Vein endothelial cell (primary cell): ENCODE data around the gene VPS39. TPM values are rescaled to one million over a fixed set of nuclear protein-coding genes. Genes with fewer than 3 reads are reported as not detected.

Experiments
- small RNA-seq: library from RNA; depleted of rRNA; stranded (forward); fragments of <200 nt; gene quantifications from one replicate; pipeline ENCODE3, GENCODE V24; 2012
- total RNA-seq: library from RNA; depleted of rRNA; stranded (reverse); fragments of >200 nt; gene quantifications from 2 replicates; pipeline ENCODE4 v1.2.3, GENCODE V29; 2012

VPS39 gene
- total RNA-seq = 51.6 and 52.3 TPM in 2 replicates

DNA sequence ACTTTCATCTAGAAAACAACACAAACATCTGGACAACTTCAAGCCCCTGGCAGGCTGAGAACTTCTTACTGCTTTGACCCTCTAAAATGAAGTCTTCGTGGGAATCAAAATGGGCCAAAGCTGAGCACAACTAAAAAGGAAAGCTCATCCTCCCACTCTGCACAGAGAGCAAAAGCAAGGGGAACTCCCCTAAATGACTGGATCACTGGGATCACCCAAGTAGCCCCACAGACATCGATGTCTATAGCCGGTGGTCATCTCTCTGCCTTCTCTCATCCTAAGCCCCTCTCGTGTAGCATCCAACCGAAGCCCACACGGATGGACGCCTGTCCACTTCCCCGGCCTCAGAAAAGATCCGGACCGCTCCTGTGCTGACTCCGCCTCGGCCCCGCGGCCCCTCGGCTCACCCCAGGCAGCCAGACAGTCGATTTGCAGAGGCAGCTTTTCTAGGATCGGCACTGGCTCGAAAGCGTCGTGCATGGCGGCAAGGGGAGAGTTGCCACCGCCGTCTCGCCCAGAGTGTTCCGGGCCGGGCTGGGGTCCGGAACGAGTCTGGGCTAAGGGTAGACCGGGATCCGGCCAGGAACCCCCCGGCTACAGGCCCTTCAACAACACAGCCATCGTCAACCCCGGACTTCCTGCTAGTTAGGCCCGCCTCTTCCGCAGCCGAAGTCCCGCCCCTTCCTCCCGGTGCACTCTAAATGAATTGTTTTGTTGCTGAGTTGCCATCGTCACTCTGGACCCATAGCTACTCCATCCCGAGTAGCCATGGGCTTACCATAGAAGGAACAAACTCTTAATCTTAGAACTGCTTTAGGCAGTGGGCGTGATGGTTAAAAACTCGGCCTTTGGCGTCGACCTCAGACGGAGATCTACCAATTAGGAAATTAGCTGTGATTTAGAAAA is at the start of gene VPS39:
VPS39 (minus strand) TSS at position 631 of the 906 bp plus-strand sequence; CDS start at position 480, 151 bp downstream.

GRCh38 chr15:42156243-42156922 is 51.7 kb downstream of the VPS39 start, which contains the start of gene PLA2G4F:
PLA2G4F (minus strand) TSS chr15:42156636; CDS start chr15:42156549, 87 bp downstream.

Small RNA genes lying within 50 kb of the gene (small RNA-seq; reads per million reads assigned to genes)
- 2.6 reads per million, percentile 85 among the genes with 10 or more reads in this experiment for gene MIR627

Other genes starting within 250 kb of the VPS39 start
- gene EHD4, start 235.7 kb downstream of the VPS39 start, total RNA-seq = 150 and 152 TPM in 2 replicates
- not detected in 2 replicates for gene PLA2G4E, start 187.3 kb downstream of the VPS39 start, total RNA-seq
- not detected in 2 replicates for gene PLA2G4D, start 113.7 kb downstream of the VPS39 start, total RNA-seq
- gene PLA2G4F, start 51.7 kb downstream of the VPS39 start, total RNA-seq = not detected in 2 replicates
- 12.1 and 15.2 TPM in 2 replicates for gene GANC, start 64.9 kb upstream of the VPS39 start, total RNA-seq
- 57.2 and 57.4 TPM in 2 replicates for gene TMEM87A, start 65.1 kb upstream of the VPS39 start, total RNA-seq
- 0.33 and 0.96 TPM in 2 replicates for gene CAPN3, start 151.2 kb upstream of the VPS39 start, total RNA-seq